ENCODE data around the gene PGR.
"Not testable (repeated sequence)": the region's sequence is repeated elsewhere in the genome, so short reads cannot be mapped to it uniquely, and the experiment has no call there.

The PGR gene

GRCh38 chr11:101063706-101064105 is 65.9 kb downstream of the PGR start:
- DNase-seq, result no peak

- DNase-seq, result no peak
Observed at GRCh38 chr11:101061606-101062005, 68.0 kb downstream of the PGR start.

GRCh38 chr11:101059331-101059730 is 70.3 kb downstream of the PGR start:
- no peak for DNase-seq

GRCh38 chr11:101053492-101053891 is 76.1 kb downstream of the PGR start:
- DNase-seq, result no peak

GRCh38 chr11:101051677-101052076 is 77.9 kb downstream of the PGR start:
- DNase-seq, result no peak

GRCh38 chr11:101049813-101050212 is 79.8 kb downstream of the PGR start:
- DNase-seq, result no peak

GRCh38 chr11:101049123-101049522 is 80.5 kb downstream of the PGR start:
- DNase-seq, result no peak

GRCh38 chr11:101048479-101048878 is 81.1 kb downstream of the PGR start:
- DNase-seq, result no peak

- DNase-seq, result no peak
Observed at GRCh38 chr11:101046947-101047346, 82.7 kb downstream of the PGR start.

GRCh38 chr11:101045415-101045814 is 84.2 kb downstream of the PGR start:
- DNase-seq, result no peak

- DNase-seq, result no peak
Observed at GRCh38 chr11:101043940-101044339, 85.7 kb downstream of the PGR start.

- no peak for DNase-seq
Observed at GRCh38 chr11:101035872-101036271, 93.7 kb downstream of the PGR start.

GRCh38 chr11:101034076-101034475 is 95.5 kb downstream of the PGR start:
- DNase-seq, result no peak

GRCh38 chr11:101032991-101033390 is 96.6 kb downstream of the PGR start:
- no peak for DNase-seq

GRCh38 chr11:101031713-101032112 is 97.9 kb downstream of the PGR start:
- no peak for DNase-seq

- DNase-seq, result no peak
Observed at GRCh38 chr11:101030692-101031091, 98.9 kb downstream of the PGR start.

GRCh38 chr11:101030015-101030414 is 99.6 kb downstream of the PGR start:
- no peak for DNase-seq

- DNase-seq, result no peak
Observed at GRCh38 chr11:101028644-101029043, 101.0 kb downstream of the PGR start.

- no peak for DNase-seq
Observed at GRCh38 chr11:101022256-101022655, 107.4 kb downstream of the PGR start.

GRCh38 chr11:101019870-101020269 is 109.7 kb downstream of the PGR start:
- DNase-seq, result no peak

GRCh38 chr11:101014600-101015285 is 114.9 kb downstream of the PGR start:
- no peak for DNase-seq

GRCh38 chr11:101013702-101014101 is 115.9 kb downstream of the PGR start:
- not testable (repeated sequence) for DNase-seq

GRCh38 chr11:101011881-101012280 is 117.7 kb downstream of the PGR start:
- no peak for DNase-seq

- no peak for DNase-seq
Observed at GRCh38 chr11:101010899-101011298, 118.7 kb downstream of the PGR start.

- no peak for DNase-seq
Observed at GRCh38 chr11:101009690-101010055, 119.9 kb downstream of the PGR start.

All from NCI-H2081 treated with DMSO at 0.1 percent for 48 hours (cell line).